Right renal pelvis (tissue), 4 donors: ENCODE results near the gene HSD11B1L. TPM values are rescaled to one million over a fixed set of nuclear protein-coding genes. Genes with fewer than 3 reads are reported as not detected.
A peak's percentile ranks its signal among the peaks of the same experiment; 100 is the strongest.
"Not testable (repeated sequence)": the region's sequence is repeated elsewhere in the genome, so short reads cannot be mapped to it uniquely, and the experiment has no call there.

ENCODE experiments used
- DNase-seq, 4 donors: peaks; one replicate each; pipeline ENCODE4 v3.0.0-alpha.2; 2013; ENCODE audit warnings: low read depth in 4 of 4, low spot score in 3 of 4, missing footprints in 1 of 4
- polyA plus RNA-seq, 4 donors: library from polyadenylated mRNA; unstranded; fragments of 120-200 nt; gene quantifications; one replicate each; pipeline ENCODE4 v1.2.1, GENCODE V29; 2013; ENCODE audit not compliant: insufficient read length in 4 of 4

Gene HSD11B1L
- polyA plus RNA-seq, 4 donors, result 9.1 to 13.2 (median 9.7) TPM

DNA sequence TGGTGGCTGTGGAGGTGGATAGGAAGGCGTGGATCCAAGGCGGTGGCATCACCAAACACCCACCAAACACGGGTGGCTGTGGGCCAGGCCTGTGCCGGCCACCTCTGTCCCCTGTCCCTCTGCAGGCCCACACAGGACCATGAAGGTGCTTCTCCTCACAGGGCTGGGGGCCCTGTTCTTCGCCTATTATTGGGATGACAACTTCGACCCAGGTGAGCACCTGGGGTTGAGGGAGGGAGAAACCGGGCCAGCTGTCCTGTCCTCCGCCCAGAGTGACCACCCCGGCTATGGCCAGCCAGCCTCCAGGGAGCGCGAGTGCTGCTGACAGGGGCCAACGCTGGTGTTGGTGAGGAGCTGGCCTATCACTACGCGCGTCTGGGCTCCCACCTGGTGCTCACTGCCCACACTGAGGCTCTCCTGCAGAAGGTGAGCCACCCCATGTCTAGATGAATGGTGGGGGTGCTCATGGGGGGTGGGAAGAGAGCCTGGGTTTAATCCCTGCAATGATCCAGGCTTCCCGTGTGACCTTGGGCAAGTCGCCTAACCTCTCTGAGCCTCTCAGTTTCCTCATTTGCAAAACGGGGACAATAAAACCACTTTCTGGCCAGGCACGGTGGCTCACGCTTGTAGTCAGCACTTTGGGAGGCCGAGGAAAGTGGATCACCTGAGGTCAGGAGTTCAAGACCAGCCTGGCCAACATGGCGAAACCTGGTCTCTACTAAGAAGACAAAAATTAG is 4.0 kb downstream of the HSD11B1L start:
- DNase-seq, result no peak

- no peak for DNase-seq
Observed at GRCh38 chr19:5686326-5686646, 5.5 kb downstream of the HSD11B1L start.

DNA sequence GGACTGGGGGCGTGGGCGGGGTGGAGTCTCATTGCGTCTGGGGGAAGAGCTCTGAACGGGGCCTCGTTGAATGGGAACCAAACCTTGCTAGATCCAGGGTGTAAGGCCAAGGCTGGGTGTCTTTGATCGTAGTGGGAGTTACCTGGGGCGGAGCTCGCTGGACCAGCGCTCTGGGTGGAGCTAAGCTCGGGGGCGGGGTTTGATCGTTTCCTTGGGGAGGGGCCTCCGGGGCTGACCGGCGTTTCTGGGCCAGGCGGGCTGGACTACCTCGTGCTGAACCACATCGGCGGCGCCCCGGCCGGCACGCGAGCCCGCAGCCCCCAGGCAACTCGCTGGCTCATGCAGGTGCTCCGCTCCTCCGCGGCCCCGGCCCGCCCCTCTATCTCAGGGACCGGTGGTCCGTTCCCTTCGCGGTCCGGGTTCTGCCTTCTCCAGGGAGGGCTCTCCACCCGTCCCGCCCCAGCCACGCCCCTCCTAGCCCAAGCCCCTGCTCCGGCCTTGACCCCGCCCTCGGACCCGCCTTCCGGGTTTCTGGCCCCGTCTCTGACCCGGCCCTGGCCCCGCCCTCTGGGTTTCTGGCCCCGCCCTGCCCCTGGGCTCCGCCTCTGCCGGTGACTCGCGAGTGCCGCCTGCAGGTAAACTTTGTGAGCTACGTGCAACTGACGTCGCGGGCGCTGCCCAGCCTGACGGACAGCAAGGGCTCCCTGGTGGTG is 6.0 kb downstream of the HSD11B1L start:
- DNase-seq, result peak; percentile 84 to 87 (median 85)

- DNase-seq, result no peak
Observed at GRCh38 chr19:5687360-5688198, 6.8 kb downstream of the HSD11B1L start.

- DNase-seq, result not testable (repeated sequence)
Observed at GRCh38 chr19:5688262-5688881, 7.5 kb downstream of the HSD11B1L start.

GRCh38 chr19:5690125-5690954 is 9.5 kb downstream of the HSD11B1L start, which contains the start of gene RPL36:
RPL36 (plus strand) TSS chr19:5690295; CDS start chr19:5690508, 213 bp downstream.
- DNase-seq, result peak; percentile 93 to 99 (median 94)

DNA sequence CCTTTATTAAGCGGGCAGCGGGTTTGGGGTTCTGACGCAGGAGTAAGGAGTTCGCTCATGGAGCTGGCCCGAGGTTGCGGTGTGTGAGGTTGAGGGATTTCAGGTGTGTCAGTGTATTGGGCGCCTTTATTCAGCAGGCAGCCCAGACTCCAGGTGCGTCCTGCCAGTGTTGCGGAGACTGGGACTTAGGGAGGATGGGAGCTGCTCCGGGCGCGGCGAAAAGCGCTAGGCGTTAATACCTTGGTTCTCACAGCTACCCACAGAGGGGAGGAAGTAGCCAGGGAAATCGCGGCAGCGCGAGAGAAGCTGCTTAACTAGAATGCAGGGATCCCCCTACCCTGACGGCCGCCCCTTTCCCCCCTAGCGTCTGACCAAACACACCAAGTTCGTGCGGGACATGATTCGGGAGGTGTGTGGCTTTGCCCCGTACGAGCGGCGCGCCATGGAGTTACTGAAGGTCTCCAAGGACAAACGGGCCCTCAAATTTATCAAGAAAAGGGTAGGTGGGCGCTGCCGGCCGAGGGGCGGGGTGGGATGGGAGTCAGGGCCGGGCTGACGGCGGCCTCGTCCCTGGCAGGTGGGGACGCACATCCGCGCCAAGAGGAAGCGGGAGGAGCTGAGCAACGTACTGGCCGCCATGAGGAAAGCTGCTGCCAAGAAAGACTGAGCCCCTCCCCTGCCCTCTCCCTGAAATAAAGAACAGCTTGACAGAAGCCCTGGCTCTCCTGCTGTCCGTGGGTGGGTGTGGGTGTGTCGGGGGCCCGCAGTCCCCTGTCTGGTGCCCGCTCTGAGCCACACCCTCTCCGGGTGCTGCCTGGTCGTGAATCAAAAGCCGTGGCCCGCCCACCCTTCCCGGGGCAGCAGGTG is 10.4 kb downstream of the HSD11B1L start:
- DNase-seq, result peak in 1 of 4 donors; percentile 17

DNA sequence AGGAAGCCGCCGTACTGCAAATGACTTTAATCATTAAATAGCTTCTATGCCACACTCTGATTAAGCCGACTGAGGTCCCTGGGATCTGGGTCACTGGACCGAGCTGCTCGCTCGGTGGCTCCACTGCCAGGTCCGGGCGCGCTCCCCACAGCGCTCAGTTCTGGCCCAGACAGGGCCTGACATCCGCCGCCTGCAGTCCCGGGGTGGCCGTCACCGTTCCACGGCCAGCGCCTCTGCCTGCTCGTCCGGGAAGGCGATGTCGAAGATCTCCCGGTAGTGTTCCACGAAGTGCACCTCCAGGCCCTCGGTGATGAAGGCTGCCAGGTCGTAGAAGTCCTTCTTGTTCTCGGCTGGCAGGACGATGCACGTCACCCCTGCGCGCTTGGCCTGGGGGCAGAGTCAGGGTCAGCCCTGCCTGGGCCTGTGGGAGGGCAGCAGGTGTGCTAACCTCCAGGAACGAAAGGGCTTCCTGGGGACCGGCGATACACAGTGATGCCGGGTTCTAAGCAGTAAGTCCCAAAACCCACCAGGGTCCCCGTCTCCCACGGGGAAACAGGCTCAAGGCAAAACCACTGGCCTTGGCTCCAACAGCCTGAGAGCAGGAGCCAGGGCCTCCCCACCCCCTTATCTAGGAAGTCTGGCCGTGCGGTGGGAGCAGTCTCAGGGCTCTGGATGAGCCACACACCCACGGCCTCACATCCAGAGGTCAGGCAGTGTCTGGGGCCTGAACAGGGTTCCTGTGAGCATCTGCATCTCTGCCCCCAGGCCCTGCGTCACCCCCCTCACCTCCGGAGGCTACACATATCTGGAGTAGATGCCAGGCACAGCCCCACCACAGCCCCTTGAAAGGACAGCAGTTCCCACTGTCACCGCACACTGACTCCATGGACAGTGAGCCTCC is 11.2 kb downstream of the HSD11B1L start:
- no peak for DNase-seq

- no peak for DNase-seq
Observed at GRCh38 chr19:5692723-5693194, 11.9 kb downstream of the HSD11B1L start.

DNA sequence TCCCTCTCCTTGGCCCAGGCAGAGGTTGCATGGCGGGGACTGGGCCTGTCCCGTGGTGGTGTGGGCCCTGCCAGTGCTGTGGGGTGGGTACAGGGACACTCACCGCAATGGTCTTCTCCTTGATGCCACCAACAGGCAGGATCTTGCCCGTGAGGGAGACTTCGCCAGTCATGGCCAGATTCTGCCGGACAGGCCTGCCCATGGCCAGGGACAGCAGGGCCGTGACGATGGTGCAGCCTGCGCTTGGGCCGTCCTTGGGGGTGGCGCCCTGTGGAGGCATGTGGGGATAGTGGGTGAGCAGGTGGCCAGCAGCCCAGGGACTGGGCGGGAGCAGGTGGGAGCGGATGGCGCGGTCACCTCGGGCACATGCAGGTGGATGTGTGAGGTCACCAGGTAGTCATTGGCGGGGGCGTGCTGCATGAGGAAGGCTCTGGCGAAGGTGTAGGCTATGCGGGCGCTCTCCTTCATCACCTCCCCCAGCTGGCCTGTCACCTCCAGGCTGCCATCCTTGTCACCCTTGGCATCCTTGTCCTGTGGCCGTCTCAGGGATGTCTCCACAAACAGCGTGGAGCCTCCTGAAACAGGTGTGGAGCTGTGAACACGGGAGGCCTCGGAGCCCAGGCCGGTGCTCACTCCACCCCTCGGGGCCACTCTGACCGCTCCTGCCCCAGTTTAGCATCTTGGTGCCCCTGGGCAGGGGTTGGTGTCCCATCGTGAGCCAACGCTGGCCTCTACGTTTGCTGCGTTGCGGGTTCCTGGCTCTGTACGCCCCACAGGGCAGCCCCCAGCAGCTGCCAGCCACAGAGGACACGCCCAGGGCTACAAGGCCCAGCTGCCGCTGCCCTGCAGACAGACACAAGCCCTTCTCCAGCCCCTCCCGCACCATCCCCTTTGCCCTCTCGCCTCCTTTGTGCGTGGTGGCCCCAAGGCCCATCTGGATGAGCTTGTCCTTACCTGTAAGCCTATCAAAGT is 12.7 kb downstream of the HSD11B1L start:
- DNase-seq, result no peak

DNA sequence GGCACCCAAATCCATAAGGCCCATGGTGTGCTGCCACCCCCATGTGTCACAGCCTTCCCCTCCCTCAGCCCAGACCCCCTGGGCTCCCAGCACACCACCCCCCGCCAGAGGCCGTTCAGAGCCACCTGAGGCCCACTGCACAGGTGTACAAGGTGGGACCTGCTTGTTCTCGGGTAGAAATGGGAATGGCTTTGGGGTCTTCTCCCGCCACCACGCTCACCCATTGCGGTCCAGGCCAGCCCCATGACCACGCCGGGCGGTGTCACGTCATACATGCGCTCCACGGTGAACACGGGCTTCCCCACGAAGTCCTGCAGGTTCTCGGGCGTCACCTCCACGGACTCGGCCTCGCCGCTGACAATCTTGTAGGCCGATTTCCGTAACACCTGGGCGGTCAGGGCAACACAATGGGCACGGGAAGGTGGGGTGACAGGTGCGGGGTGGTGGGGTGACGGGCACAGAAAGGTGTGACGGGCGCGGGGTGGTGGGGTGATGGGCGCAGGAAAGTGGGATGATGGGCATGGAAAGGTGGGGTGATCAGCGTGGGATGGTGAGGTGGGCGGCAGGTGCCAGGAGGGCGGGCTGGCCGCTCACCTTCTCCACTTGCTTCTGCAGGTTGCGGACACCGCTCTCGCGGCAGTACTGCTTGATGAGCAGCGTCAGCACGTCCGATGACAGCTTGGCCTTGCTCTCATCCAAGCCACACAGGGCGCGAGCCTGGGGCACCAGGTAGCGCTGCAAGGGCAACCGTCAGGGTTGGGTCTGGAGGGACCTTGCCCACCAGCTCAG is 13.5 kb downstream of the HSD11B1L start:
- DNase-seq, result no peak

DNA sequence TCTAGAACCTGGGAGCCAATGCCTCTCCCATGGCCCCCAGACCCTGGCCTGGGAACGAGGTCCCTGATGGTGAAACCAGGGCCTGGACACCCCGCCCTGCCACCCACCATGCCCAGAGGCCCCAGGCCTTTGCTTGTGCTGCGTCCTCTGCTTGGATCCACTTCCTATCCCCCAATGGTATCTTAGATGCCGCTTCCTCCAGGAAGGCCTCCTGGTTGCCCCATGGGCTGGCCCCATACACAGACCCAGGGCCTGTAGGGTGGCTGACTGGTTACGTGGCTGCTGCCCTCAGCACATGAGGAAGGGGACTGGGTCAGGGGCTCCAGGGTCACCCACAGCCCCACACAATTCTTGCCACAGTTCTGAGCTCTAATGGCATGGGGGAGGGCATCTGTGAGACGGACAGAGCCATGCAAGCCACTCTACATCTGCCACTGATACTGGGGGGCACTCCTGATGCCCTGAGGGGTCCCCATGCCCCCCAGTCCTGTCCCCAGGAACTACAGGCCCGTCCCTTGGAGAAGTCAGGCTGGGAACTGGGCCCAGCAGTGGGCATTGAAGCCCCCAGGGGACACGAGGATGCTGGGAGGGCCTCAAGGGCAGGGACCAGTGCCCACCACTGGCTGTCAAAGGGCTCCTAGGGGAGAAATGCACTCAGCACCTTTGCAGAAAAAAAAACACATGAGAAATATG is 14.3 kb downstream of the HSD11B1L start:
- no peak for DNase-seq

DNA sequence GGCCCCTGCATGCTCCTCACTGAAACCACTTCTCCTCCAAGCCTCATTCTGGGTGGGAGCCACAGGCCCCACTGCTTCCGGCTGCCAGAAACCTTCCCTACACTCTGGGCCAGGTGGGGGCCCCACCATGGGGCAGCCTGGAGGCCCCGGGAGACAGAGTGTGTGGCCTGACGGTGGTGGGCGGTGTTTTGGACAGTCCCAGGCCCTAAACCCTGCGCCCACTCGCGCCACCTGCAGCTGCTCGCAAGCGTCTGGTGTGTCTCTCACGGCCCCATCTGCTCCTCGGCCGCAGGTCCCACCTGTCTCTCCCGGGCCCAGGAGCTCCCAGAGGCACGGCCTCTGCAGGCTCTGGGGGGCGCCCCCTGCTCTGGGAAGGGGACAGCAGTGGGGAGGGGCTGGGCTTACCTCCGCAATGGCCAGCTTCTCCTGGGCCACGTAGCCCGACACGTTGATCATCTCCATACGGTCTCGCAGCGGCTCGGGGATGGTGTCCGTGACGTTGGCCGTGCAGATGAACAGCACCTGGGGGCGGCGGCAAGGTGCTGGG is 14.9 kb downstream of the HSD11B1L start:
- no peak for DNase-seq

DNA sequence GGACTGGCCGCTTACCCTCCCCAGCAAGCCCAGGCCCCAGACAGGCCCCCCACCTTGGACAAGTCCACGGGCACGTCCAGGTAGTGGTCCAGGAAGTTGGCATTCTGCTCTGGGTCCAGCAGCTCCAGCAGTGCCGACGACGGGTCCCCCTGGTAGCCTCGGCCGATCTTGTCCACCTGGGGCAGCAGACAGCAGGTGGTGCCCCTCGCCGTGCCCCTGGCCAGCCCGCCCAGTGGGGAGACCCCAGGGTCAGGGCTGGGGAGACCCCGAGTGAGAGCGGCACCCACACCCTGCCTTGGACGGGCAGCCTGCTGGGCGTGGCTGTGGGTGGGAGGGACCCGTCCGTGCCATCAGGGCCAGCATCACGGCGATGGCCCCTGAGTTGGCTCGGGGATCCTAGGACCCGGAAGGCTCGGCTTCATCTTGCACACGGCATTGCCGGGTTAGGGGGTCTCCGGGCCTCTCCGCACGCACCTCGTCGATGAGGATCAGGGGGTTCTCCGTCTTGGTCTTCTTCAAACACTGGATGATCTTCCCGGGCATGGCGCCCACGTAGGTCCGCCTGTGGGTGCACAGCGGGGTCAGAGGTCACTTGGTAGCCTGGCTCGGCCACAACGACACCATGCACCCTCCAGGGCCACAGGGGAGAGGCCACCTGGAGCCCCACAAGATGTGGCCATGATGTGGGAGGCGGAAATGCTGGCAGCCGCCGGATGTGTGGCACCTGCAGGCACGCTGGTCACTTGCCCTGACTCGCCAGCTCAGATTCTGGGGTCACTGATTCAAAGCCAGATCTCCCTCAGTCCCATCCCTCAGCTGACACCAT is 15.6 kb downstream of the HSD11B1L start:
- no peak for DNase-seq
